ENCODE results near the gene UROC1.

Gene UROC1

GRCh38 chr3:126478581-126479310, 38.8 kb downstream of the UROC1 start:
- DNase-seq (ENCODE audit: low spot score), result no peak

- DNase-seq (ENCODE audit: low spot score), result no peak
Measured at GRCh38 chr3:126477061-126477380, 40.6 kb downstream of the UROC1 start.

DNA sequence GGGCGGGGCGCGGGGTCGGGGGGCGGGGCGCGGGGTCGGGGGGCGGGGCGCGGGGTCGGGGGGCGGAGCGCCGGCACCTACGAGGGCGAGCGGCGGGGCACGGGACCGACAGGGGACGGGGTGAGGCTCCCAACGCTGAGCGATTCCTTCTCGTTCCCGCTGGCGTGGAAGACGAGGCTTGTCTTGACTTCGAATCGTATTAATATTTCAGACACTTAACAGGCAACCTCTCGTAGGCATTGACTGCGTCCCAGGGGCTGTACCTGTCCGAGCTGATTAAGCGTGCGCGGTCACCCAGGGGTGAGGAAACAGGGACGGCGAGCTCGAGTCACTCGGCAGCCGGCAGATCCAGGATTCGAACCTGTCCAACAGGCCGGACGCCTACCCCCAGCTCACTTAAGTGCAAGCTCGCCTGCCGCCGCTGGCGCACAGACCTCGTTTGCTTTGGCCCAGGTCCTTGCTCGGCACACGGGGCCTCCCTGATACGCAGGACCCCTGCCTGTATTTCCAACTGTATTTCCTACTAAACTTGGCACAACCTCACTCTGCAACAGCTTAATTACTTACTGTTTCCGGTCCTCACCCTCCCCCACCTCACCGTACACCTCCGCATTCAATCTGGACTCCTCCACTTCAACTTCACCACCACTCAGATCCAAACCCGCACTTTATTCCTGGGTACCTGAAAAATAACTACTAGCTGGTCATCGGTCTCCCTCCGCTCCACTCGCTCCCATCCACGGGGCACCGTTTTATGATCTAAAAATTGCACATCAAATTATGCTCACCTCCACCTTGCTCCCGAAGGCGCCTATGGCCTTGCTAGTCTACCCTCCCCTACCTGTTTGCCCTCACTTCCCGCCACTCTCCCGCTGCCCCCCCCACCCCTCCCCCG, 41.2 kb downstream of the UROC1 start:
- DNase-seq (ENCODE audit: low spot score), result no peak

DNA sequence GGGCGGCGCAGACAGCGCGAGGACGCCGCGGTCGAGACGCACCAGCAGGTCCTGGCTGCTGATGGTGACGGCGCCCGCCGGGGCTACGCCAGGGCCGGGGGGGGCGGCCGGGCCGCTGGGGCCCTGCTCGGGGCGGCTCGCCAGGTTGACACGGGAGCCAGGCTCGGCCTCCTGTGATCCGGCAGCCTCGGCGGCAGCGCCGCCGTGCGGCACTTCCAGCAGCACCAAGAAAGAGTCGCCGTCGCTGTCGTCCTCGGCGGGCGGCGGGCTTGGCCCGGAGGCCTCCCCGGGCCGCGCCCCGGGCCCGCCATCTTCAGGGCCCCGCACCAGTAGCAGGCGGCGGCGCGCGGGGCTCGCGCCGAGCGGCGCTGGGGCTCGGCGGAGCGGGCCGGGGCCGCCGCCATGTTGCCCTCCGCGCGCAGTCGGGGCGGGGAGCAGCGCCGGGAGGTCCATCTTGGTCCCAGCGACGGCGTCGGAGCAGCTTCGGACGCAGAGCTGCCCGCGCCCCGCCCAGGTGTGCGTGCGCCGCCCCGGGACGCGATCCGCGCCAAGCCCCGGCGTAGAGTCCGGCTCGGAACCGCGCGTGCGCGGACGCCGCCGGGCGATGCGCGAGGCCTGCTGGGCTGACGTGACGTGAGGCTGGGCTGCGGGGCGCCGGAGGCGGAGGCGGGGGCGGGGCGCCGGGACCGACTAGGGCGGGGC, 42.0 kb downstream of the UROC1 start, which contains the start of gene ZXDC:
Gene ZXDC (minus strand): TSS at position 479 of the 702 bp plus-strand sequence. CDS start 26 bp downstream, at position 453.
- peak; percentile 94 for DNase-seq (ENCODE audit: low spot score)

DNA sequence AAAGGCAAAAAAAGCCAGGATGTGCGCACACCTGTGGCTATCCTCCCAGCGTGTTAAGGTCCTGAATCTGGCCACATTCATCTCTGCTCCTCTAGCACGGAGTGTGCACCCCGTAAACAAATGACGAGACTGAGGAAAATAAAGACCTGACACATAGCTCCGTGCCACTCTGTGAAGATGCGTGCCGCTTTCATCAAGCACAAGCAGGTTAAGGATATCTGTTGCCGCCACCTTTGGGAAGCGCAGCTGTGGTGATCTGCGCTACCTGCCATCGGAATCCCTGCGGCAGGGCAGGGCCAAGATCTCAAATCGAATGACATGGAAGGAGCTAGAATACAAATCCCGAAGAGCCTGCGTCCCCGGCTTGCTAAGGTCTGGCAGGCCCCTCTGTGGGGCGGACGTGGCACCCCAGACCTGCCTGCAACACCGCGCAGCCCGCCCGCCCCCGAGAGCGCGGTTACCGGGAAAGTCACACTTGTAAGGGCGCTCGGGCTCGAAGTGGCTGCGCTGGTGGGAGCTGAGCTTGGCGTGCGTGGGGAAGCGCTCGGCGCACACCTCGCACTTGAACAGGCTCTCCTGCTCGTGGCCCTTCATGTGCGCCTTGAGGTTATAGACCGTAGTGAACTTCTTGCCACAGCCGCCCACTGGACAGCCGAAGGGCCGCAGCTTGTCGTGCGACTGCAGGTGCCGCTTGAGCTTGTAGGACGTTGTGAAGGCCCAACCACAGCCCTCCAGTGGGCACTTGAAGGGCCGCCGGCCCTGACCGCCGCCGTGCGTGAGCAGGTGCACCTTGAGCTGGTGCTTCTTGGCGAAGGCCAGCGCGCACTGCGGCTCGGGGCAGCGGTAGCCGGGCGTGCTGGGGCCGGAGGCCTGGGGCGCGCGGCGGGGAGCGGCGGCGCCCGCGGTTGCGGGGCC, 42.8 kb downstream of the UROC1 start:
- DNase-seq (ENCODE audit: low spot score), result peak; percentile 30

DNA sequence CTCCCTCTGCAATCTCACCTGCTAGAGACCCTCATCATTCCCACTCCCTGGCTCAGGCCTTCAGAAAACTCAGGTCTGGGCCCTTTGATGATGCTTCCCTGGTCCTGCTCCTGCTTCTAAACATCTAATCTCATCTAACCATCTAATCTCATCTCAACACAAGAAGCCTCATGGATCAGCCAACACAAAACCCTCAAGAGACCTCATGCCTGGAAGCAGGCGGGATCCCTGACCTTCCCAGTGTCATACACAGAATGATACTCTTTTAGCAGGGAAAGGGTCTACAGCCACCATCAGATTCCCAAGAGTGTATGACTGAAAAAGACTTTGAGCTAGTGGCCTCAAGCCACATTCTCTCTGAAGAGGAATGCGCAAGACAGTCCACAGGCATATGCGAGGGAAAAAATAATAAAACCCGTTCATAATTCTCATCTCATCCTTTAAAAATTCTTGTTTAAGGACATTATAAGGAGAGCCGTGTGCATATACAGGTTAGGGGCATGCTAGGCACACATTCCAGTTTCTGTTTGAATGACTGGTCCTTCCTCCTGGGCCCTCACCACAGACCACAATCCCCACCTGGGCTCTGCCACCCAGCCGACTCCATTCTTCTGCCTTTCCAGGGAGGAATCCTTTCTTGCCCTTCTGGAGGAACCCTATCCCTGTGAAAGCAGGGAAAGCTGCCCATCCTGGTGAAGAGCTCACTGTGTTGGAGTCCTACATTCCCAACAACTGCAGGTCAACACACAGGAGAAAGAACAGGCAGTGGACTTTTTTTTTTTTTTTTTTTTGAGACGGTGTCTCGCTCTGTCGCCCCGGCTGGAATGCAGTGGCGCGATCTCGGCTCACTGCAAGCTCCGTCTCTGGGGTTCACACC, 44.0 kb downstream of the UROC1 start:
- no peak for DNase-seq (ENCODE audit: low spot score)

- peak; percentile 36 for DNase-seq (ENCODE audit: low spot score)
Measured at GRCh38 chr3:126472277-126473006, 45.1 kb downstream of the UROC1 start.

GRCh38 chr3:126469479-126469878, 48.1 kb downstream of the UROC1 start:
- DNase-seq (ENCODE audit: low spot score), result no peak

DNA sequence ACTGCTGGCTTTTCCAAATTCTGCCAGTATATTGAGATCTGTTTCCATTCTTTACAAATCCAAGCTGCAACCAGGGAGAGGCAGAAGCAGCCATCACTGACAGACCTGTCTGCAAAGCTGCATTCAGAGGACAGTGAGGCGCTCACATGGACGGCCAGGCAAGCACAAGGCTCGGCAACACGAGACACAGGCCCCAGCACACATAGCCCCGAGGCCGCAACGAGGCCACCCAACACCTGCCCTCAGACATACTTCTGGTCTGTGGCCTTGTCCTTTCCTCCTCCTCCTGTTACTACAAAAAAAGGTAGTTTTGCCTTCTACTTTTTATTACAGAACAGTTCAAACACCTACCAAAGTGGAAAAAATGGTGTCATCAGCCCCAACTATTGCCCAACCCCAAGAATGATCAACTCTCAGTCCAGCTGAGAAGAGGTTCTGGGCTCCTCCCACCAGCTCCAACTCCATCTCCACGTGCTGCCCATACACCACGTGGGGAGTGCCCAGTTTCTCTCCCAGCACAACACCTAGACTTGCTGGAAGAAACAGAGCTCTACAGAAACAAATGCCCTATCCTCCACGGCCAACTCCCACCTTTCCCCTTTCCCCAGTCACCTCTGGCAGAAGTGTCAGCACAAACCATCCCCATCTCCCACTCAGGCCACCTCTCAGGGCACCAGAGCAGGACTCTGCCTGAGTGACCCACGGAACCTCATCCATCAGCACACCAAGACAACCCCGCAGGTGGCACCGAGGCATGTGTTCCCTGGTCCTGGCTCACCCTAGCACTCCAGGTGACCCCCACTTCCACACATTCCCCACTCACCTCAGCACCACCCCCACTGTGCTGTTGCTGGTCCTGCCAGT, 49.3 kb downstream of the UROC1 start:
- no peak for DNase-seq (ENCODE audit: low spot score)

GRCh38 chr3:126467611-126467955, 50.0 kb downstream of the UROC1 start:
- DNase-seq (ENCODE audit: low spot score), result no peak

GRCh38 chr3:126466886-126467610, 50.5 kb downstream of the UROC1 start:
- DNase-seq (ENCODE audit: low spot score), result no peak

DNA sequence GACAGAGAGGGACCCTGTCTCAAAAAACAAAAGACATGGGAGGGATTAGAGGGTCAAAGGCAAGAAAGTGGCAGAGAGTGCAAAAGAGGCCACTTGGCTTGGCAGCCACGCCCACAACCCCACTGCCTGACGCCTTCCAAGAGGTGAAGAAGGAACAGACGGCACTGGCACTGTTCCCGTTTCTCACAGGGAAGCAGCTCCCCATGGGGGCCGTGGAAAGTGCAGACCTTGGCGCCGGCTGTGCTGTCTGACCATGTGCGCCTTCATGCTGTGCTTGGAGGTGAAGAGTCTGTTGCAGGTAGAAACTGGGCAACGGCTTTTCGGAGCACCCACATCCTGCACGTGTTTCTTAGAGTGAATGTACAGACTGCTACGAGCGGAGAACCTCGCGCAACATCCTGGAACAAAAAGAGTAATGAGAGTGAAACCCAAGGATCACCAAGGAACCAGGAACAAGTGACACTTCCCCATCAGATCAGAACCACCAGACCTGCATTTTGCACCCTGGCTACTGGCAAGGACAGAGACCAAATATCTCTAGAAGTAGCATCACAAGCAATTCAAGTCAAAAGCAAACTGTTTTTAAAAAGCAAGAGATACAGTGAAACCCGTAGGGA, 51.5 kb downstream of the UROC1 start:
- DNase-seq (ENCODE audit: low spot score), result no peak

GRCh38 chr3:126464997-126465396, 52.6 kb downstream of the UROC1 start:
- no peak for DNase-seq (ENCODE audit: low spot score)

- no peak for DNase-seq (ENCODE audit: low spot score)
Measured at GRCh38 chr3:126464494-126464893, 53.1 kb downstream of the UROC1 start.

DNA sequence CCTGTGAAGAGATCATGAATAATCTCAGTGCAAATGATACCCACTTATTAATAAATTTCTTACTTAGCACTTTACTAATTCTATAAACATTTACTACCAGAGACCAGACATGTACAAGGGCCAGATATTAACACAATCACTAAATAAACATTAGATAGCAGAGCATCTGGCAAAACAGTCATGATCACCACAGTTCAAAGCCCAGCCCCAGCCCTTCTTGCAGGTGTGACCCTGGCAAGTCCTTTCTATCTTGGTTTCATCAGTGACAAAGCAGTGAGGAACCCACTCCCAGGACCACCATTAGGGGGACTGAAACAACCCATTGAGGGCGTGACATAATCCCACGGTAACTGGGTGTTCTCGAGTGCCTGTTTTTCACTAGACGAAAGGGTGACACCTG, 53.5 kb downstream of the UROC1 start:
- no peak for DNase-seq (ENCODE audit: low spot score)

GRCh38 chr3:126463521-126463920, 54.1 kb downstream of the UROC1 start:
- DNase-seq (ENCODE audit: low spot score), result no peak

GRCh38 chr3:126461450-126462070, 56.0 kb downstream of the UROC1 start:
- DNase-seq (ENCODE audit: low spot score), result no peak

Measured in hematopoietic multipotent progenitor cell treated with erythropoietin and hydrocortisone succinate and interleukin-3 and kit ligand, for 15 days (in vitro differentiated cells).